ENCODE results near the gene GTPBP3. TPM values are rescaled to one million over a fixed set of nuclear protein-coding genes. Genes with fewer than 3 reads are reported as not detected.
A peak's percentile ranks its signal among the peaks of the same experiment; 100 is the strongest.

GTPBP3 gene
- total RNA-seq, 4 donors from 2014 or later: 18.7 to 29.0 (median 25.2) TPM

DNA sequence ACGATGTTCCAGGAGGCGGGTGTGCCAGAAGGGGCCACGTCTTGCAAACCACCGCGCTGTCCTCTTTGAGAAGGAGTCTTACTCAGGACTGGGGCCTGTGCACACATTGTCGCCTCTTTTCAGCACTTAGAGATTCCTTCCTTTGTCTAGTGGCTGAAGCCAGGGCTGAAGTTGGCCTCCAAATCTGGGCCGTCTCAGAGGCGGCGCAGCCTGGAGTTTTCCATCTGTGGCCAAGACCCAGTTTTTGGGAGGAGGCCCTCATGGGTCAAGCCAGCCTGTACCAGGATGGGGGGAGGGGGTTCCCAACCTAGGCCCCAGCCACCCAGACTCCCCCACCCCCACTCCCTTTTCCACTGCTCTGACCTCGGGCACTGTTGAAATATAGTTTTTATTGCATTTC is 14.5 kb upstream of the GTPBP3 start:
- Histone ChIP-seq H3K27ac (no peak overlapping the region), H3K36me3 (peaks cover 41% of the 10 kb centered on the region), H3K4me3 (no peak overlapping the region), H3K9me3 (no peaks in the 10 kb centered on the region), H3K4me1 (peaks cover 29% of the 10 kb centered on the region), H3K27me3 (no peaks in the 10 kb centered on the region)
- TF ChIP-seq POLR2A (IDR thresholded peaks at IDR 0.05) (no peak), POLR2AphosphoS5 (IDR thresholded peaks at IDR 0.05) (no peak), EP300 (IDR thresholded peaks at IDR 0.05) (no peak)
- TF ChIP-seq, protein P1, sequence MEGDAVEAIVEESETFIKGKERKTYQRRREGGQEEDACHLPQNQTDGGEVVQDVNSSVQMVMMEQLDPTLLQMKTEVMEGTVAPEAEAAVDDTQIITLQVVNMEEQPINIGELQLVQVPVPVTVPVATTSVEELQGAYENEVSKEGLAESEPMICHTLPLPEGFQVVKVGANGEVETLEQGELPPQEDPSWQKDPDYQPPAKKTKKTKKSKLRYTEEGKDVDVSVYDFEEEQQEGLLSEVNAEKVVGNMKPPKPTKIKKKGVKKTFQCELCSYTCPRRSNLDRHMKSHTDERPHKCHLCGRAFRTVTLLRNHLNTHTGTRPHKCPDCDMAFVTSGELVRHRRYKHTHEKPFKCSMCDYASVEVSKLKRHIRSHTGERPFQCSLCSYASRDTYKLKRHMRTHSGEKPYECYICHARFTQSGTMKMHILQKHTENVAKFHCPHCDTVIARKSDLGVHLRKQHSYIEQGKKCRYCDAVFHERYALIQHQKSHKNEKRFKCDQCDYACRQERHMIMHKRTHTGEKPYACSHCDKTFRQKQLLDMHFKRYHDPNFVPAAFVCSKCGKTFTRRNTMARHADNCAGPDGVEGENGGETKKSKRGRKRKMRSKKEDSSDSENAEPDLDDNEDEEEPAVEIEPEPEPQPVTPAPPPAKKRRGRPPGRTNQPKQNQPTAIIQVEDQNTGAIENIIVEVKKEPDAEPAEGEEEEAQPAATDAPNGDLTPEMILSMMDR (IDR thresholded peaks at IDR 0.05): no peak
- no peak for DNase-seq (ENCODE audit: low spot score in 2 of 2)
- whole genome bisulfite sequencing: 58% methylated on average over 8 of the region's 10 CpGs

DNA sequence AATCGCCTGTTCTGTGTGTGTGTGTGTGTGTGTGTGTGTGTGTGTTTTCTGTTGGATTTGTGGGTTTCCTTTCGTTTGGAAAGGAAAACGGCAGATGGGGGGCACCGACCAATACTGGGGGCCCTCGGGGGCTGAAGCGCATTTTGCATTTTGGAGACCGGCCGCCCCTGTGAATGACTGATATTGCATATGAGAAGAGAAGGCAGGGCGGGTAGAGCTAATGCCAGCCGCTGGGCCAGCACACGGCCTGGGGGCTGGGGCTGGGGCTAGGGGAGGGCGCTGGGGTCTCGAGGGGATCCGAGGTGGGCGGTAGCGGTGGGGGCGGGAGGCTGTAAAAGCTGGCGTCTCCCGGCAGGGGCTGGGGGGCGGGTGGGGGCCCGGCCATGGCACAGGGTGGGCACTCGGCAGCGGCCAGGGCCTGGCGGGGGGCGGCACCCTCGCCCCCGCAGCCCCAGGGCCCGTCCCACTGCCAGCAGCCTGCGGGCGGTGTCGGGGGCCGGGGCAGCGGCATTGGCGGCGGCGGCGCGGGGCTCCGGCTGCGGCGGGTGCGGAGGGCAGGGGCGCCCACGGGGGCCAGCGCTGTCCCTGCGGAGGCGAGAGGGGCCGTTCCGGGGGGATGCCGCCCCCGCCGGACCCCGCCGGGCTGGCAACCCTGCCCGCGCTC is 13.9 kb upstream of the GTPBP3 start:
- Histone ChIP-seq H3K27ac (no peak overlapping the region), H3K4me3 (peak overlapping the region; percentile 26), H3K9me3 (no peaks in the 10 kb centered on the region), H3K27me3 (no peaks in the 10 kb centered on the region), H3K36me3 (peaks cover 40% of the 10 kb centered on the region), H3K4me1 (peaks cover 35% of the 10 kb centered on the region)
- no peak for DNase-seq (ENCODE audit: low spot score in 2 of 2)
- TF ChIP-seq POLR2A (IDR thresholded peaks at IDR 0.05): no peak
- no peak for TF ChIP-seq EP300 (IDR thresholded peaks at IDR 0.05)
- TF ChIP-seq, protein P1 (IDR thresholded peaks at IDR 0.05): no peak
- TF ChIP-seq POLR2AphosphoS5 (IDR thresholded peaks at IDR 0.05): no peak
- 25% methylated on average over 13 of the region's 56 CpGs for WGBS

DNA sequence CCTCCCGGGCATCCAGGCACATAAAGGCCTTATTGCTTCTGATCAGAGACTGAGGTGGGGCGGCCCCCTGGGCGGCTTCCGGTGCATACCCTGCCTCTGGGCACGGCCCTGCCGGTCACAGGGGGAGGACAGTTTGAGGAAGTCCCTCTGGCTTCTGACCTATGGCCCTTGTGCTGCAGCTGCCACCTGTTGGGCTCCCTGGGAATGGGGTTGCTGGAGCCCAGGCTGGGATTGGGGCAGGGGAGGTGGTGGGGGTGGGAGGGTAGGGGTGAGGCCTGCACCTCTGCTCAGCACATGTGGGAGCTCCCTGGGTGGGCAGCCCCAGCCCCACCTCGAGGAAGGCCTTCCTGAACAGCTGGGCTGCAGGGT is 13.4 kb upstream of the GTPBP3 start:
- peaks cover 40% of the 10 kb centered on the region for H3K4me1 ChIP-seq
- DNase-seq (ENCODE audit: low spot score in 2 of 2): peak in 1 of 2 donors; percentile 64
- peaks cover 35% of the 10 kb centered on the region for H3K36me3 ChIP-seq
- peak overlapping the region; percentile 26 for H3K4me3 ChIP-seq
- H3K9me3 ChIP-seq: no peaks in the 10 kb centered on the region
- WGBS: 27% methylated on average over 3 of the region's 7 CpGs
- TF ChIP-seq EP300 (IDR thresholded peaks at IDR 0.05) (no peak), POLR2A (IDR thresholded peaks at IDR 0.05) (no peak), POLR2AphosphoS5 (IDR thresholded peaks at IDR 0.05) (no peak)
- TF ChIP-seq, protein P1 (IDR thresholded peaks at IDR 0.05): no peak
- H3K27me3 ChIP-seq: no peaks in the 10 kb centered on the region
- H3K27ac ChIP-seq: no peak overlapping the region

DNA sequence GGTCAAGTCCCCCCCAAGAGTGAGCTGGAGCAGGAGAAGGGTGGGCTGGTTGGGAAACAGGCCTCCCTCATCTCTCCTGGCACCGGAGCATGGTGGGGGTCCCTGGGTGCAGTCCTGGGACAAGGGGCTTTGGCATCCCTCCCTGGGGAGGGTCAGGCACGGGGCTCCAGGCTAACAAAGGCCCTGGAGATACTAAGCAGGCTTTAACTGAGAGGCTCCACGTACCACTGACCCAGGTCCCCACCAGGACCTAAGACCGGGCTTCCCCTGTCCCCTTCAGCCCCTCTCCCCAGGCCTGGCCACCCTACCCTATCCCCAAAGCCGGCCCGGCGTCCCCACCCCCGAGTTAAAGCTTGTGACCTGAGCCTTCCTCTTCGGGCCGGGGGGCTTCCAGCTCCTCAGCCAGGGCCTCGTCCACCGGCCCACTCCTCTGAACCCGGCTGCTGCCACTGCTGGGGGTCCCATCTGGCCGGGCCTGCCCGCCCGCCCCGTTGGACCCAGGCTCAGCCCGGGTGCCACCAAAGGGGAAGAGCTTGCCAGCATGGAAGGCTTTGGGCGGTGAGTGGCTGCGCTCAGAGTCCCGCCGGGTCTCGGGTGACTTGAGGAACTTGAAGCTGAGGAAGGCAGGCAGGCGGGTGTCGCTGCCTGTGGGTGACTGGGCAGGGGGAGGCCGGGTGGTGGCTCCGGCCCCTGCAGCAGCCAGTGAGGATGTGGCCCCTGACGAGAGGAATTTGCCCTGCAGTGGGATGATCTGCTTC is 12.8 kb upstream of the GTPBP3 start:
- H3K36me3 ChIP-seq: peaks cover 29% of the 10 kb centered on the region
- peaks cover 46% of the 10 kb centered on the region for H3K4me1 ChIP-seq
- H3K27ac ChIP-seq: no peak overlapping the region
- WGBS: 76% methylated on average over 12 of the region's 28 CpGs
- peak in 1 of 2 donors; percentile 65 for DNase-seq (ENCODE audit: low spot score in 2 of 2)
- no peaks in the 10 kb centered on the region for H3K9me3 ChIP-seq
- peaks cover 4% of the 10 kb centered on the region for H3K27me3 ChIP-seq
- no peak for TF ChIP-seq POLR2A (IDR thresholded peaks at IDR 0.05)
- TF ChIP-seq, protein P1 (IDR thresholded peaks at IDR 0.05): no peak
- TF ChIP-seq EP300 (IDR thresholded peaks at IDR 0.05): no peak
- TF ChIP-seq POLR2AphosphoS5 (IDR thresholded peaks at IDR 0.05): no peak
- no peak overlapping the region for H3K4me3 ChIP-seq

DNA sequence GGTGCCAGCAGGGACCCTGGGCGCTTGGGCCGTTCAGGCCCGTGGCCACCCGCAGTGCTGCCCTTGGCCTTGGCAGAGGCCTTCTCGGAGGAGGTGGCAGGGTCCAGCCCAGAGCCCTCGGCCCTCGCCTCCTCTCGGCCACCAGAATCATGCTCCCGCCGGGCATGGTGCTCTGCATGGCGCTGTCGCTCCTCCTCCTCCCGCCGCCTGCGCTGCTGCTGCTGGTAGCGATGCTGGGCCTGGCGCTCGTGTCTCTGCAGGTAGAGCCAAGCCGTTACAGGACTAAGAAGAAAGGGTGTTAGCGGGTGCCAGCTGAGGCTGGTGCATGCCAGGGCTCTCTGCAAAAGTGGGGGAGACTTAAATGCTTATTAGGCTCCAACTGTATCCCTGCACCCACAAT is 12.2 kb upstream of the GTPBP3 start:
- Histone ChIP-seq H3K4me3 (no peak overlapping the region), H3K27me3 (peaks cover 10% of the 10 kb centered on the region), H3K36me3 (peaks cover 23% of the 10 kb centered on the region), H3K4me1 (peaks cover 48% of the 10 kb centered on the region), H3K9me3 (no peaks in the 10 kb centered on the region), H3K27ac (no peak overlapping the region)
- TF ChIP-seq, protein P1 (IDR thresholded peaks at IDR 0.05): no peak
- TF ChIP-seq POLR2AphosphoS5 (IDR thresholded peaks at IDR 0.05) (no peak), EP300 (IDR thresholded peaks at IDR 0.05) (no peak), POLR2A (IDR thresholded peaks at IDR 0.05) (no peak)
- DNase-seq (ENCODE audit: low spot score in 2 of 2): peak in 1 of 2 donors; percentile 64
- no CpG with 5 or more reads among the region's 20 CpGs for WGBS
